ENCODE results near the gene USP12. TPM values are rescaled to one million over a fixed set of nuclear protein-coding genes. Genes with fewer than 3 reads are reported as not detected.

Gene USP12
- total and polyA plus RNA-seq, 3 donors from 2014 or later = 24.3 to 30.2 (median 26.1) TPM

DNA sequence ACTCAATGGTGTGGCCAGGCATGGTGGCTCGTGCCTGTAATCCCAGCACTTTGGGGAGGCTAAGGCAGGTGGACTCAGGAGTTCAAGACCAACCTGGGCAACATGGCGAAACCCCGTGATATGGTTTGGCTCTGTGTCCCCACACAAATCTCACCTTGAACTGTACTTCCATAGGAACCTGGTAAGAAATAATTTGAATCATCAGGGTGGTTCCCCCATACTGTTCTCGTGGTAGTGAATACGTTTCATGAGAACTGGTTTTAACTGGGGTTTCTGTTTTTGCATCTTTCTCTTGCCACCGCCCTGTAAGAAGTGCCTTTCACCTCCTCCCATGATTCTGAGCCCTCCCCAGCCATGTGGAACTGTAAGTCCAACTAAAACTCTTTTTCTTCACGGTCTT is 49.6 kb downstream of the USP12 start:
- Histone ChIP-seq H3K36me3 (ENCODE audit: low read depth, missing control alignments) (no peaks in the 10 kb centered on the region), H3K4me3 (no peak overlapping the region), H3K9me3 (no peaks in the 10 kb centered on the region), H3K4me1 (peaks cover 7% of the 10 kb centered on the region), H3K27ac (no peak overlapping the region), H3K27me3 (no peaks in the 10 kb centered on the region)
- no peak for DNase-seq
- TF ChIP-seq, protein P1, sequence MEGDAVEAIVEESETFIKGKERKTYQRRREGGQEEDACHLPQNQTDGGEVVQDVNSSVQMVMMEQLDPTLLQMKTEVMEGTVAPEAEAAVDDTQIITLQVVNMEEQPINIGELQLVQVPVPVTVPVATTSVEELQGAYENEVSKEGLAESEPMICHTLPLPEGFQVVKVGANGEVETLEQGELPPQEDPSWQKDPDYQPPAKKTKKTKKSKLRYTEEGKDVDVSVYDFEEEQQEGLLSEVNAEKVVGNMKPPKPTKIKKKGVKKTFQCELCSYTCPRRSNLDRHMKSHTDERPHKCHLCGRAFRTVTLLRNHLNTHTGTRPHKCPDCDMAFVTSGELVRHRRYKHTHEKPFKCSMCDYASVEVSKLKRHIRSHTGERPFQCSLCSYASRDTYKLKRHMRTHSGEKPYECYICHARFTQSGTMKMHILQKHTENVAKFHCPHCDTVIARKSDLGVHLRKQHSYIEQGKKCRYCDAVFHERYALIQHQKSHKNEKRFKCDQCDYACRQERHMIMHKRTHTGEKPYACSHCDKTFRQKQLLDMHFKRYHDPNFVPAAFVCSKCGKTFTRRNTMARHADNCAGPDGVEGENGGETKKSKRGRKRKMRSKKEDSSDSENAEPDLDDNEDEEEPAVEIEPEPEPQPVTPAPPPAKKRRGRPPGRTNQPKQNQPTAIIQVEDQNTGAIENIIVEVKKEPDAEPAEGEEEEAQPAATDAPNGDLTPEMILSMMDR (IDR thresholded peaks at IDR 0.05) = no peak
- no peak for TF ChIP-seq POLR2A (IDR thresholded peaks at IDR 0.05)
- 91 to 96% methylated on average over 7 of the region's 7 CpGs for WGBS, 2 donors
- intact Hi-C loops (cut with DNase I; ENCODE audit: low total_unique reads) = no loop called here

DNA sequence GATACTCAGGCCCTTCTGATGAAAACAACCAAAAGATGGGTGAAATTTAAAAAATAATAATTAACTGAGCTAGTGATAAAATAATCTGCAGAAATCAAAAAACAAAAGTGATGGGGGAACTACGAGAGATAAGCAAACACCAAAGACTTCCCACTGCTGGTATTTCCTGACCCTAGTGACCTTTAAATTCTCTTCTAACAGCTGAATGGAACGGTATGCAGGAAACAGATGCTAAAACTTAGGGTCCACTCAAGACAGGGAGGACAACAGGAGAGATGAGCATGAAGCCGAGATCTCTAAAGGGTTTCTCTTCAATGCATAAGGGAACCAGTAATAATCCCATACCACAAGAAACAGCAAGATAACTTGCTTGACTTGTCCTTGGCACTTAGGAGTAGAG is 50.8 kb downstream of the USP12 start:
- no peak for TF ChIP-seq POLR2A (IDR thresholded peaks at IDR 0.05)
- TF ChIP-seq, protein P1 (IDR thresholded peaks at IDR 0.05) = no peak
- intact Hi-C loops (cut with DNase I; ENCODE audit: low total_unique reads) = no loop called here
- DNase-seq = no peak
- no peak overlapping the region for H3K4me3 ChIP-seq
- no peaks in the 10 kb centered on the region for H3K36me3 ChIP-seq (ENCODE audit: low read depth, missing control alignments)
- H3K27me3 ChIP-seq = no peaks in the 10 kb centered on the region
- WGBS, 2 donors = 50 to 51% methylated on average over 3 of the region's 3 CpGs
- no peaks in the 10 kb centered on the region for H3K9me3 ChIP-seq
- no peaks in the 10 kb centered on the region for H3K4me1 ChIP-seq
- no peak overlapping the region for H3K27ac ChIP-seq

DNA sequence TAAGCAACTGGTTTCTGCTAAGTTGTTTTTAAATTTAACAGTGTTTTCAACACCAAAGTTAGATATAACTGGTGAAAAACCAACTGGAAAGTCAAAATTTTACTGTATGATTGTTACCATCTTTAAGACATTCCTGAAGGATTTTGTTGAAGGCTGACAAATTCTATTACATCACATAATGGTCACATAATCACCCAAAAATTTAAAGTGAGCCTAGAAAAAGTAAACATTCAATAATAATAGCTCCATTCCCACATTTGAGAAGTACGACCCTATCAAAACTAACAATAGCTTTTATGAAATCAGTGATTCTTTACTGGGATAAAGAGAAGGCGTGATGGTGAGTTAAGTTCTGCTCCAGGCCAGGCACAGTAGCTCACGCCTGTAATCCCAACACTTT is 51.6 kb downstream of the USP12 start:
- no peak for DNase-seq
- Histone ChIP-seq H3K36me3 (ENCODE audit: low read depth, missing control alignments) (no peaks in the 10 kb centered on the region), H3K27me3 (no peaks in the 10 kb centered on the region), H3K4me1 (no peaks in the 10 kb centered on the region), H3K27ac (no peak overlapping the region), H3K4me3 (no peak overlapping the region), H3K9me3 (no peaks in the 10 kb centered on the region)
- intact Hi-C loops (cut with DNase I; ENCODE audit: low total_unique reads) = no loop called here
- WGBS, 2 donors = 88 to 96% methylated on average over 3 of the region's 3 CpGs
- TF ChIP-seq POLR2A (IDR thresholded peaks at IDR 0.05) = no peak
- TF ChIP-seq, protein P1 (IDR thresholded peaks at IDR 0.05) = no peak

GRCh38 chr13:27118428-27119054 is 53.1 kb downstream of the USP12 start:
- DNase-seq = no peak
- TF ChIP-seq POLR2A (IDR thresholded peaks at IDR 0.05) = no peak
- TF ChIP-seq, protein P1 (IDR thresholded peaks at IDR 0.05) = no peak
- Histone ChIP-seq H3K36me3 (ENCODE audit: low read depth, missing control alignments) (no peaks in the 10 kb centered on the region), H3K4me3 (no peak overlapping the region), H3K27ac (no peak overlapping the region), H3K9me3 (no peaks in the 10 kb centered on the region), H3K27me3 (no peaks in the 10 kb centered on the region), H3K4me1 (no peaks in the 10 kb centered on the region)
- intact Hi-C loops (cut with DNase I; ENCODE audit: low total_unique reads) = no loop called here
- WGBS, 2 donors = 91 to 93% methylated on average over 3 of the region's 3 CpGs

DNA sequence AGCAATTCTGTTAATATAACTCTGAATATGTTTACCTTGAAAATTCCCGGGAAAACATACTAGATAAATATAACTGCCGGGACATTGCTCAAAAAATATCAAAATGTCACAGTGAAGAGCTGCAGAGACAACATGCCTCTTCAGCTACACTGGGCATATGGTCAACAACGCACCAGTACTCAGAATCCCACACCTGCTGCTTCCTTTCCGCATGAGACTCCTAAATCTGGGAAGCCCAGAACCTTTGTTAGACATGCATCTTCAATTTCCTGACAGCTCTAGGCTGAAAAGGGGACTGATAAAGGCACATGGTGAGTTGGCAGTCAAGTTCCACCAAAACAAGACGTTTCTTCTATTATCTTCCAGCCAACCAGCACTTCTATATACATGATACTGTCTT is 53.7 kb downstream of the USP12 start:
- WGBS, 2 donors = 83 to 87% methylated on average over 5 of the region's 5 CpGs
- no peaks in the 10 kb centered on the region for H3K36me3 ChIP-seq (ENCODE audit: low read depth, missing control alignments)
- H3K4me3 ChIP-seq = no peak overlapping the region
- no peak overlapping the region for H3K27ac ChIP-seq
- TF ChIP-seq, protein P1 (IDR thresholded peaks at IDR 0.05) = no peak
- no peak for TF ChIP-seq POLR2A (IDR thresholded peaks at IDR 0.05)
- no peaks in the 10 kb centered on the region for H3K9me3 ChIP-seq
- H3K4me1 ChIP-seq = no peaks in the 10 kb centered on the region
- no peak for DNase-seq
- H3K27me3 ChIP-seq = no peaks in the 10 kb centered on the region
- intact Hi-C loops (cut with DNase I; ENCODE audit: low total_unique reads) = no loop called here
